ENCODE measurements around the gene ORC6. TPM values are rescaled to one million over a fixed set of nuclear protein-coding genes. Genes with fewer than 3 reads are reported as not detected.

The ORC6 gene
- total RNA-seq, 1 donor from 2014 or later = 122 TPM

DNA sequence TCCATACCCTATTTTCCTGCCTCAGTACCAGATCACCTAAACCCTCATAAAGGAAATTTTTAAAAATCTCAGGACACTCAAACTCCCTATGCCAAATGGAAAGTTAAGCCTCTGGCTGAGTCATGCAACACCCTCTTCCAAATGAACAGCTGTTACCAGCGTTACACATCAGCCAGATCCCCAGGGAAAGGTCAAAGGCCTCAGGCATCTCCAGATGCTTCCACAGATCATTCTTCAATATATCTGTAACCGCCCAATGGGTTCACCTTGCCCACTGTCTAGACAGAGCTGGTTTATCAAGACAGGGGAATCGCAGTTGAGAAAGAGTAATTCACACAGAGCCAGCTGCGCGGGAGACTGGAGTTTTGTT lies 39.2 kb upstream of the ORC6 start:
- H3K36me3 ChIP-seq = no peaks in the 10 kb centered on the region
- no peaks in the 10 kb centered on the region for H3F3A ChIP-seq (ENCODE audit: low read depth)
- H3K9me3 ChIP-seq (ENCODE audit: low read depth) = no peaks in the 10 kb centered on the region
- H3K27me3 ChIP-seq = no peaks in the 10 kb centered on the region
- TF ChIP-seq EZH2phosphoT487 (IDR thresholded peaks at IDR 0.05) (no peak), EZH2 (IDR thresholded peaks at IDR 0.05) (no peak)
- TF ChIP-seq, protein P1, sequence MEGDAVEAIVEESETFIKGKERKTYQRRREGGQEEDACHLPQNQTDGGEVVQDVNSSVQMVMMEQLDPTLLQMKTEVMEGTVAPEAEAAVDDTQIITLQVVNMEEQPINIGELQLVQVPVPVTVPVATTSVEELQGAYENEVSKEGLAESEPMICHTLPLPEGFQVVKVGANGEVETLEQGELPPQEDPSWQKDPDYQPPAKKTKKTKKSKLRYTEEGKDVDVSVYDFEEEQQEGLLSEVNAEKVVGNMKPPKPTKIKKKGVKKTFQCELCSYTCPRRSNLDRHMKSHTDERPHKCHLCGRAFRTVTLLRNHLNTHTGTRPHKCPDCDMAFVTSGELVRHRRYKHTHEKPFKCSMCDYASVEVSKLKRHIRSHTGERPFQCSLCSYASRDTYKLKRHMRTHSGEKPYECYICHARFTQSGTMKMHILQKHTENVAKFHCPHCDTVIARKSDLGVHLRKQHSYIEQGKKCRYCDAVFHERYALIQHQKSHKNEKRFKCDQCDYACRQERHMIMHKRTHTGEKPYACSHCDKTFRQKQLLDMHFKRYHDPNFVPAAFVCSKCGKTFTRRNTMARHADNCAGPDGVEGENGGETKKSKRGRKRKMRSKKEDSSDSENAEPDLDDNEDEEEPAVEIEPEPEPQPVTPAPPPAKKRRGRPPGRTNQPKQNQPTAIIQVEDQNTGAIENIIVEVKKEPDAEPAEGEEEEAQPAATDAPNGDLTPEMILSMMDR (IDR thresholded peaks at IDR 0.05) = no peak
- Mint-ChIP-seq H3K27me3 (ENCODE audit: insufficient read depth, low read depth) (peaks cover 4% of the 10 kb centered on the region), H3K9me3 (no peaks in the 10 kb centered on the region), H3K36me3 (peaks cover 4% of the 10 kb centered on the region), H3K4me1 (peaks cover 2% of the 10 kb centered on the region), H3K27ac (no peak overlapping the region), H3K4me3 (no peak overlapping the region)
- H4K20me1 ChIP-seq (ENCODE audit: low read depth) = no peaks in the 10 kb centered on the region
- H2AFZ ChIP-seq (replicated peaks) = no peak overlapping the region
- DNase-seq (ENCODE audit: low spot score) = no peak
- H3K27ac ChIP-seq = no peak overlapping the region
- no peak overlapping the region for H3K4me3 ChIP-seq
- H3K9ac ChIP-seq = no peak overlapping the region
- H3K79me2 ChIP-seq (ENCODE audit: low read depth) = no peaks in the 10 kb centered on the region
- no peak overlapping the region for H3K4me2 ChIP-seq
- H3K4me1 ChIP-seq = no peaks in the 10 kb centered on the region

DNA sequence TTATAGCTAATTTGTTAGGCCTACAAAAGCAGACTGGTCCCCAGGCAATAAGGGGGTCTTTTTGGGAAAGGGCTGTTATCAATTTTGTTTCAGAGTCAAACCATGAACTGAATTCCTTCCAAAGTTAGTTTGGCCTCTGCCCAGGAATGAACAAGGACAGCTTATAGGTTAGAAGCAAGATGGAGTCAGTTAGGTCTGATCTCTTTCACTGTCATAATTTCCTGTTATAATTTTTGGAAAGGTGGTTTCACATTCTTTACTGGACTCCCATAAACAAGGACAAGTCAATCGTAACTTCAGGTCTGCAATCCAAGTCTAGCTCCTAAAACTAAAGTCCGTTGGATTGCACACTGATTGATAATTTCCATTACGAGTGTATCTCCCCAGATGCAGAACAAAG lies 38.2 kb upstream of the ORC6 start:
- Histone ChIP-seq H3K9ac (no peak overlapping the region), H3K9me3 (ENCODE audit: low read depth) (no peaks in the 10 kb centered on the region), H3K27me3 (no peaks in the 10 kb centered on the region), H3K36me3 (no peaks in the 10 kb centered on the region), H3K4me3 (no peak overlapping the region), H3K4me2 (no peak overlapping the region), H3K79me2 (ENCODE audit: low read depth) (no peaks in the 10 kb centered on the region), H3K4me1 (no peaks in the 10 kb centered on the region), H3K27ac (no peak overlapping the region), H4K20me1 (ENCODE audit: low read depth) (no peaks in the 10 kb centered on the region), H3F3A (ENCODE audit: low read depth) (no peaks in the 10 kb centered on the region), H2AFZ (replicated peaks) (no peak overlapping the region)
- no peak for DNase-seq (ENCODE audit: low spot score)
- H3K36me3 Mint-ChIP-seq = peaks cover 12% of the 10 kb centered on the region
- peaks cover 2% of the 10 kb centered on the region for H3K4me1 Mint-ChIP-seq
- H3K4me3 Mint-ChIP-seq = no peak overlapping the region
- H3K9me3 Mint-ChIP-seq = no peaks in the 10 kb centered on the region
- no peak for TF ChIP-seq EZH2phosphoT487 (IDR thresholded peaks at IDR 0.05)
- TF ChIP-seq, protein P1 (IDR thresholded peaks at IDR 0.05) = no peak
- TF ChIP-seq EZH2 (IDR thresholded peaks at IDR 0.05) = no peak
- no peak overlapping the region for H3K27ac Mint-ChIP-seq
- H3K27me3 Mint-ChIP-seq (ENCODE audit: insufficient read depth, low read depth) = peaks cover 6% of the 10 kb centered on the region

DNA sequence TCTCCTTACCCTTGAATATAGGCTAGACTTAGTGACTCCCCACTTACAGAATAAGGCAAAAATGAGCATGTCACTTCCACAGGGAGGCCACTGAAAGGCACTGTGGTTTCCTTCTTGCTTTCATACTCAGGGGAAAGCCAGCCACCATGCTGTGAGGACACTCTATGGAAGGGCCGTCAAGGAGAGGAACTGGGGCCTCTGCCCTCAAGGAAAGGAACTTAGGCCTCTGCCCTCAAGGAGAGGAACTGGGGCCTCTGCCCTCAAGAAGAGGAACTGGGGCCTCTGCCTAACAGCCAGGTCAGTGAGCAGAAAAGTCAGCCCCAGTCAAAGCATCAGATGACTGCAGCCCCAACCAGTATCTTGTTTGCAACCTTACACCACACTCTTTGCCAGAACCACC lies 30.5 kb upstream of the ORC6 start:
- Histone ChIP-seq H3K27me3 (no peaks in the 10 kb centered on the region), H3K9me3 (ENCODE audit: low read depth) (no peaks in the 10 kb centered on the region), H2AFZ (replicated peaks) (no peak overlapping the region), H3K4me3 (no peak overlapping the region), H3K79me2 (ENCODE audit: low read depth) (no peaks in the 10 kb centered on the region), H4K20me1 (ENCODE audit: low read depth) (no peaks in the 10 kb centered on the region), H3F3A (ENCODE audit: low read depth) (peaks cover 3% of the 10 kb centered on the region), H3K9ac (no peak overlapping the region), H3K4me2 (no peak overlapping the region), H3K27ac (no peak overlapping the region), H3K4me1 (no peaks in the 10 kb centered on the region), H3K36me3 (peaks cover 15% of the 10 kb centered on the region)
- Mint-ChIP-seq H3K27ac (no peak overlapping the region), H3K4me1 (no peaks in the 10 kb centered on the region), H3K27me3 (ENCODE audit: insufficient read depth, low read depth) (peaks cover 4% of the 10 kb centered on the region), H3K9me3 (no peaks in the 10 kb centered on the region), H3K36me3 (peaks cover 23% of the 10 kb centered on the region), H3K4me3 (no peak overlapping the region)
- TF ChIP-seq EZH2 (IDR thresholded peaks at IDR 0.05) = no peak
- TF ChIP-seq, protein P1 (IDR thresholded peaks at IDR 0.05) = no peak
- no peak for TF ChIP-seq EZH2phosphoT487 (IDR thresholded peaks at IDR 0.05)
- no peak for DNase-seq (ENCODE audit: low spot score)

Data from neural progenitor cell (in vitro differentiated cells).